Tibial artery (tissue), 4 donors: ENCODE measurements around the gene DTX1.

ENCODE experiments used
- DNase-seq, 2 donors: peaks; one replicate each; pipeline ENCODE4 v3.0.0-alpha.2; 2019
- H3K27ac ChIP-seq, 2 donors: fragments of 200-600 bp; sonication (generic) in 1 of 2; 1 replicate in 1 of 2; 2 replicates in 1 of 2; pipeline ENCODE4 v1.5.1; 2018 to 2019; ENCODE audit warnings: mild to moderate bottlenecking in 1 of 2
- H3K27me3 ChIP-seq, 2 donors: fragments of 200-600 bp; sonication (generic) in 1 of 2; one replicate each; pipeline versions ENCODE4 v1.5.1 to v1.6.0; 2016 to 2019
- H3K36me3 ChIP-seq, 3 donors: fragments of 200-600 bp; sonication (generic) in 2 of 3; one replicate each; pipeline ENCODE4 v1.5.1; 2016 to 2019; ENCODE audit warnings: mild to moderate bottlenecking in 2 of 3
- H3K4me1 ChIP-seq, 4 donors: fragments of 200-600 bp; sonication (generic) in 2 of 4; 1 replicate in 3 of 4; 2 replicates in 1 of 4; pipeline ENCODE4 v1.5.1; 2016 to 2019
- H3K4me3 ChIP-seq, 2 donors: fragments of 200-600 bp; sonication (generic) in 1 of 2; 1 replicate in 1 of 2; 2 replicates in 1 of 2; pipeline ENCODE4 v1.5.1; 2018 to 2019; ENCODE audit warnings: mild to moderate bottlenecking in 2 of 2
- H3K9me3 ChIP-seq, 3 donors: fragments of 200-600 bp; sonication (generic) in 1 of 3; one replicate each; pipeline ENCODE4 v1.5.1; 2016 to 2019
- intact Hi-C: fragments of 100-400 bp; cut with DNase I; formaldehyde crosslinking; loops from one replicate; pipeline ENCODE4 v1.15.0; 2023; ENCODE audit warnings: low total_unique reads
- TF ChIP-seq, protein P1 (sequence below), 2 experiments: fragments of 200-600 bp in 1 of 2; fragments of 450-650 bp in 1 of 2; IDR thresholded peaks; one replicate each; pipeline ENCODE4 v1.5.1; 2017 to 2019; ENCODE audit warnings: antibody characterized with exemption in 2 of 2, mild to moderate bottlenecking in 1 of 2, moderate library complexity in 1 of 2

The DTX1 gene

DNA sequence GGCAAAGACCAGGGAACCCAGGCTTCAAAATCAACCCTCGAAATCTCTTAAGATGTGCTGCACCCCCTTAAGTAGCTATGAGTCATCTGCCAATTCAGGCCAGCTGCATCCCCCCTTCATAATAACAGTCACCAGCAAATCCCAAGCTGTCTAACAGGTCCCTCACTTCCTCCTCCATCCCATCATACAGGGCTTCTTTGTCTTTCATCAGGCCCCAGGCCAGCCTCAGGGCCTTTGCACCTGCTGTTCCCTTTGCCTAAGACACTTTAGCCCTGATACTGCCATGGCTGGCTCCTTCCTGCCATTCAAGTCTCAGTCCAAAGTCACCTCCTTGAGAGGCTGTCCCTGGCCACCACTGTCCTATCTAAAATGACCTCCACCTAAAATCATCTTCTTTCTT, 75.0 kb downstream of the DTX1 start:
- Histone ChIP-seq H3K4me3 (no peak overlapping the region), H3K4me1 (peaks cover 0 to 12% (median 0%) of the 10 kb centered on the region in 4 donors), H3K27ac (no peak overlapping the region), H3K36me3 (no peaks in the 10 kb centered on the region), H3K27me3 (peaks cover 0 to 69% of the 10 kb centered on the region in 2 donors), H3K9me3 (no peaks in the 10 kb centered on the region)
- DNase-seq, result no peak
- TF ChIP-seq, protein P1, sequence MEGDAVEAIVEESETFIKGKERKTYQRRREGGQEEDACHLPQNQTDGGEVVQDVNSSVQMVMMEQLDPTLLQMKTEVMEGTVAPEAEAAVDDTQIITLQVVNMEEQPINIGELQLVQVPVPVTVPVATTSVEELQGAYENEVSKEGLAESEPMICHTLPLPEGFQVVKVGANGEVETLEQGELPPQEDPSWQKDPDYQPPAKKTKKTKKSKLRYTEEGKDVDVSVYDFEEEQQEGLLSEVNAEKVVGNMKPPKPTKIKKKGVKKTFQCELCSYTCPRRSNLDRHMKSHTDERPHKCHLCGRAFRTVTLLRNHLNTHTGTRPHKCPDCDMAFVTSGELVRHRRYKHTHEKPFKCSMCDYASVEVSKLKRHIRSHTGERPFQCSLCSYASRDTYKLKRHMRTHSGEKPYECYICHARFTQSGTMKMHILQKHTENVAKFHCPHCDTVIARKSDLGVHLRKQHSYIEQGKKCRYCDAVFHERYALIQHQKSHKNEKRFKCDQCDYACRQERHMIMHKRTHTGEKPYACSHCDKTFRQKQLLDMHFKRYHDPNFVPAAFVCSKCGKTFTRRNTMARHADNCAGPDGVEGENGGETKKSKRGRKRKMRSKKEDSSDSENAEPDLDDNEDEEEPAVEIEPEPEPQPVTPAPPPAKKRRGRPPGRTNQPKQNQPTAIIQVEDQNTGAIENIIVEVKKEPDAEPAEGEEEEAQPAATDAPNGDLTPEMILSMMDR (IDR thresholded peaks at IDR 0.05), result no peak
- intact Hi-C loops, result no loop called here

DNA sequence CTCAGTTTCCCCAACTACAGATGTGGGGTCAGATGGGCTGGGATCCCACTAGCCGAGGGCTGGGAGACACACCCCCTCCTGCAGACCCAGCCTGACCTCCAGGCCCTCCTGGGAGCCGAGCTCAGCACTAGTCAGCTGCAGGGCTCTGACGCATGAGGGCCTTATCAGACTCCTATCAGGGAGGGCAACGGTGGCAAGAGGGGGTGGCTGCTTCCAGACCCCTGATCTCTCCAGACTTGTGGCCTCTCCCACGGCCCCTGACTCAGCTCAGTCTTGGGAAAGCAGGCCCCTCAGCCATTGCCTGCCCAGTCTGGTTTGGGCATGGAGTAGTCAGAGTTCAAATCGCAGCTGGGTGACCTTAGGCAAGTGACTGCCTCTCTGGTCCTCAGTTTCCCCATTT, 76.5 kb downstream of the DTX1 start:
- no peaks in the 10 kb centered on the region for H3K36me3 ChIP-seq
- no peak overlapping the region for H3K4me3 ChIP-seq
- intact Hi-C loops, result no loop called here
- TF ChIP-seq, protein P1 (IDR thresholded peaks at IDR 0.05), result no peak
- peaks cover 0 to 14% (median 0%) of the 10 kb centered on the region in 4 donors for H3K4me1 ChIP-seq
- no peaks in the 10 kb centered on the region for H3K9me3 ChIP-seq
- H3K27ac ChIP-seq, result no peak overlapping the region
- DNase-seq, result no peak
- peaks cover 0 to 76% of the 10 kb centered on the region in 2 donors for H3K27me3 ChIP-seq

DNA sequence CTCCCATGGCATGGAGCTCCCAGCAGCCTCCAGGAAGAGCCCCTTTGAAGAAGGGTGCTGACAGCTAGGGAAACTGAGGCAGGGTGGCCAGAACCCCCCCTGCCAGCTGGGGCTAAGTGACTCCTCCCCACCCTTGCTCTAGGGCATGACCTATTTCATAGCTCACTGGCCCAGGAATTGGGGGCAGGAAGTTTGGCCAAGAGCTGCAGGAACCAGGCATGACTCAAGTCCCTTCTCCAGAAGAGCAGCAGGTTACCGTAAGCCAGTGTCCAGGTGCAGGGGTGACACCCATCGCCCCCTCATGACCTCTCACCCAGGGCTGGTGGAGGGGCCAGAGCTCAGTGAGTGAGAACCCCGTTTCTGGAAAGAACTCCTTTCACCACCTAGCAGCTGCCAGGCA, 77.1 kb downstream of the DTX1 start:
- peaks cover 0 to 77% of the 10 kb centered on the region in 2 donors for H3K27me3 ChIP-seq
- intact Hi-C loops, result no loop called here
- no peak overlapping the region for H3K27ac ChIP-seq
- no peak overlapping the region for H3K4me3 ChIP-seq
- no peaks in the 10 kb centered on the region for H3K36me3 ChIP-seq
- H3K4me1 ChIP-seq, result peaks cover 0 to 14% (median 0%) of the 10 kb centered on the region in 4 donors
- TF ChIP-seq, protein P1 (IDR thresholded peaks at IDR 0.05), result no peak
- DNase-seq, result no peak
- no peaks in the 10 kb centered on the region for H3K9me3 ChIP-seq

DNA sequence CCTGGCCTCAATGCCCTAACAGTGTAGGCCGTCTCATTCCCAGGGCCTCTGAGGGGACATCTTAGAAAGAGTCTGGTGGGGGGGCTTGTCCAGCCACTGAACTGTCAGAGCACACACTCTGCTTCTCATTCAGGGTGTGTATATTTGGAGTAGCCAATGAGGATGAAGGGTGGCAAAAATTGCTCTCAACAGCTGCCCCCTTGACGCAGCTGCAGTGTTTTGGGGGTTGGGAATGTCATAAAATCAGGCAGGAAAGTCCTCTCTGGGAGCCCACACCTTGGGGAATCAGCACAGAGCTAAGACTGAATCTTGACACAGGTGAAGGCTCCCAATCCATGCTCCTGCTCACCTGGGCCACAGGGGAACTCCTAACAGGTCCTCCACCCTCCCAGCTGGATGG, 77.5 kb downstream of the DTX1 start:
- Histone ChIP-seq H3K27ac (no peak overlapping the region), H3K27me3 (peaks cover 0 to 77% of the 10 kb centered on the region in 2 donors), H3K9me3 (no peaks in the 10 kb centered on the region), H3K36me3 (no peaks in the 10 kb centered on the region), H3K4me1 (peaks cover 0 to 14% (median 0%) of the 10 kb centered on the region in 4 donors), H3K4me3 (no peak overlapping the region)
- intact Hi-C loops, result no loop called here
- TF ChIP-seq, protein P1 (IDR thresholded peaks at IDR 0.05), result no peak
- no peak for DNase-seq

DNA sequence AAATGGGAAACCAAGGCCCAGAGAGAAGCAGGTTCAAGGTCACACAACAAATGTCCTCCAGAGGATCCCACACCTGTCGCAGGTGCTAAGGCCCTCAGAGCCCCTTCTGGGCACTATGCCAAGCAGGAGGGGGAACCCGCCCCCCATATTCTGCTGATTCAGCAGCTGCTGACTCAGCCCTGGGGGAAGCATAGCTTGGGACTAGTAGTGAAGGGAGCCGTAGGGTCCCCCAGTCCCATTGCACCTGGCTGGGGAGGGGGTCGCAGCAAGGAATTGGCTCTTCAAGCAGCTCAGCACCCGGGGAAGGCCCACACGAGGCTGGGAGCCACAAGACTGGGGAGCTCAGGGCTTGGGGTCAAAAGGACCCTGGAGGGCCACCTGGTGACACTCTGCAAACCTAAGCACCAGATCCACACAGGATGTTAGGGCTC, 78.0 kb downstream of the DTX1 start:
- no peak for DNase-seq
- peaks cover 0 to 73% of the 10 kb centered on the region in 2 donors for H3K27me3 ChIP-seq
- no peak overlapping the region for H3K27ac ChIP-seq
- peaks cover 0 to 14% (median 0%) of the 10 kb centered on the region in 4 donors for H3K4me1 ChIP-seq
- H3K9me3 ChIP-seq, result no peaks in the 10 kb centered on the region
- TF ChIP-seq, protein P1 (IDR thresholded peaks at IDR 0.05), result no peak
- no peak overlapping the region for H3K4me3 ChIP-seq
- intact Hi-C loops, result no loop called here
- no peaks in the 10 kb centered on the region for H3K36me3 ChIP-seq
